ENCODE data around the gene PDE4B.

DNA sequence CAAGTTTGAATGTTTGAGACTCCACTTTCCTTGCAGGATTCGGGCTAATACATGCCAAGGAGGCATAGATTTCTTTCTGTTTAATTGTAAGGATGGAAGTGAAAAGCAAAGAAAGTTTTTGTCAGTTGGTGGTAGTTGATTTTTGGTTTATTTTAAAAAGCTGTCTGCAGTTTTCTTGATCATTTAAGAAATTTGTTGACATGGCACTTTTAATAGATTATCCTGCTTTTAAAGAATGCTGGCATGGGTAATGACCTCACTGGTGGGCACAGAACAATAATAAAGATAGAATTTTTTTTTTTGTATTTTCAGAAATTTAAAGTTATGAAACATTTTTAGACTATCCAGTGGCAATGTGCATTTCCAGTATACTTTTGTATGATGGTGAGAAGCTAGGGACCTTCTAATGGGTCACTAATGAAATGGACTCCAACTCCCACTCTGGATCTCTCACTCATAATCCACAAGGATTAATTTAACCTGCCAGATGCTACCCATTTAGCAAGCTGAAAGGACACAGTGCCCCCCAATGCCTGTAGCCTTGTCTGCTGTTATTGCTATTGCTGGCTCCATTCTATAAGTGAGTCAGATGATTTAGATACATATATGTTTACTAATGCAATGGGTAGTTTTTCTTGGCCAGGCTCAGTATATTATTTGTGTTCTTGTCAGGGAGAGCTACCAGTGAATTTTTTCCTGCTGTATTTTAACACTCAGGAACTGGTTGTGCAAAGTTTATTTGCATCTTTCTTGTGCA is 551.1 kb downstream of the PDE4B start:
- TF ChIP-seq, protein P1, sequence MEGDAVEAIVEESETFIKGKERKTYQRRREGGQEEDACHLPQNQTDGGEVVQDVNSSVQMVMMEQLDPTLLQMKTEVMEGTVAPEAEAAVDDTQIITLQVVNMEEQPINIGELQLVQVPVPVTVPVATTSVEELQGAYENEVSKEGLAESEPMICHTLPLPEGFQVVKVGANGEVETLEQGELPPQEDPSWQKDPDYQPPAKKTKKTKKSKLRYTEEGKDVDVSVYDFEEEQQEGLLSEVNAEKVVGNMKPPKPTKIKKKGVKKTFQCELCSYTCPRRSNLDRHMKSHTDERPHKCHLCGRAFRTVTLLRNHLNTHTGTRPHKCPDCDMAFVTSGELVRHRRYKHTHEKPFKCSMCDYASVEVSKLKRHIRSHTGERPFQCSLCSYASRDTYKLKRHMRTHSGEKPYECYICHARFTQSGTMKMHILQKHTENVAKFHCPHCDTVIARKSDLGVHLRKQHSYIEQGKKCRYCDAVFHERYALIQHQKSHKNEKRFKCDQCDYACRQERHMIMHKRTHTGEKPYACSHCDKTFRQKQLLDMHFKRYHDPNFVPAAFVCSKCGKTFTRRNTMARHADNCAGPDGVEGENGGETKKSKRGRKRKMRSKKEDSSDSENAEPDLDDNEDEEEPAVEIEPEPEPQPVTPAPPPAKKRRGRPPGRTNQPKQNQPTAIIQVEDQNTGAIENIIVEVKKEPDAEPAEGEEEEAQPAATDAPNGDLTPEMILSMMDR (IDR thresholded peaks at IDR 0.05; ENCODE audit: insufficient read depth, low read depth, low read length): no peak
- TF ChIP-seq EZH2 (IDR thresholded peaks at IDR 0.05; ENCODE audit: insufficient read depth, low read length): no peak
